HepG2 (cell line): ENCODE measurements around the gene RGS19. TPM values are rescaled to one million over a fixed set of nuclear protein-coding genes. Genes with fewer than 3 reads are reported as not detected.

Experiments used
- ATAC-seq: fragments of 200-7000 bp; cut with Tn5 transposase; 3 replicates; pipeline ENCODE4 v1.9.1; 2020; ENCODE audit warnings: mild to moderate bottlenecking, moderate library complexity
- BruUV-seq: library from RNA; stranded (reverse); fragments of 400-500 nt; replicated peaks from 2 replicates; lab custom pipeline; 2021; lab: Mats Ljungman, UMichigan
- CTCF ChIA-PET: fragments of 300-600 bp; formaldehyde crosslinking; extraction: SDS; loops from one replicate; lab custom pipeline; 2021; ENCODE audit warnings: low total read pairs, inconsistent platforms, low intra/inter-chr PET ratio; lab: Yijun Ruan, JAX
- POLR2A ChIA-PET: fragments of 350-600 bp; sonication (Branson Sonifier 250); formaldehyde crosslinking; loops from one replicate; lab custom pipeline; 2020; ENCODE audit warnings: antibody characterized with exemption, inconsistent platforms; lab: Yijun Ruan, JAX
- DNase-seq: peaks from one replicate; pipeline ENCODE4 v3.0.0-alpha.2; 2015; ENCODE audit warnings: low spot score
- FAIRE-seq: peaks from 3 replicates; lab custom pipeline; 2011; peaks lifted over from hg19 to GRCh38; lab: Jason Lieb, UNC
- H2AFZ ChIP-seq: one replicate; pipeline ENCODE4 v1.6.1; 2011; ENCODE audit warnings: low read length, inconsistent platforms
- H3K27ac ChIP-seq: fragments of 300-600 bp; 3 replicates; pipeline ENCODE4 v1.8.0; 2011; ENCODE audit warnings: mixed run types, mild to moderate bottlenecking, mixed read lengths, low read length, inconsistent platforms; ENCODE audit not compliant: insufficient read depth; ENCODE audit errors: extremely low read length
- H3K27me3 ChIP-seq, 2 experiments: fragments of 200-600 bp in 1 of 2; 2 replicates in 1 of 2; 3 replicates in 1 of 2; pipeline versions ENCODE4 v1.6.0 to v1.8.0; 2011; ENCODE audit warnings: low read length in 2 of 2, mild to moderate bottlenecking in 2 of 2, moderate library complexity in 2 of 2, inconsistent platforms in 1 of 2; ENCODE audit not compliant: insufficient read depth in 2 of 2, control insufficient read depth in 1 of 2
- H3K36me3 ChIP-seq, 2 experiments: fragments of 200-600 bp in 1 of 2; replicated peaks in 1 of 2; 2 replicates in 1 of 2; 3 replicates in 1 of 2; pipeline versions ENCODE4 v1.5.1 to v1.8.0; 2011; ENCODE audit warnings: low read length in 2 of 2, inconsistent platforms in 1 of 2; ENCODE audit not compliant: insufficient read depth in 2 of 2, control insufficient read depth in 1 of 2
- H3K4me1 ChIP-seq: 2 replicates; pipeline ENCODE4 v1.5.1; 2012; ENCODE audit warnings: low read length, inconsistent platforms; ENCODE audit not compliant: insufficient read depth
- H3K4me2 ChIP-seq: 2 replicates; pipeline ENCODE4 v1.6.0; 2011; ENCODE audit warnings: low read depth, low read length, inconsistent platforms
- H3K4me3 ChIP-seq, 3 experiments: fragments of 200-600 bp in 1 of 3; sonication (generic), shearing (Covaris generic) in 1 of 3; replicated peaks in 1 of 3; 2 replicates each; pipeline ENCODE4 v1.5.1; 2011 to 2016; ENCODE audit warnings: low read length in 3 of 3, inconsistent platforms in 2 of 3, low read depth in 2 of 3, mild to moderate bottlenecking in 2 of 3, control low read depth in 1 of 3, mixed read lengths in 1 of 3; ENCODE audit not compliant: insufficient read depth in 1 of 3
- H3K79me2 ChIP-seq: one replicate; pipeline ENCODE4 v1.6.1; 2011; ENCODE audit warnings: low read length, inconsistent platforms; ENCODE audit not compliant: insufficient read depth
- H3K9ac ChIP-seq: 2 replicates; pipeline ENCODE4 v1.6.0; 2011; ENCODE audit warnings: mild to moderate bottlenecking, low read depth, low read length, inconsistent platforms; ENCODE audit not compliant: insufficient read depth
- H3K9me3 ChIP-seq: 2 replicates; pipeline ENCODE4 v1.5.1; 2012; ENCODE audit warnings: mild to moderate bottlenecking, low read length
- H4K20me1 ChIP-seq: 2 replicates; pipeline ENCODE4 v1.6.0; 2011; ENCODE audit warnings: inconsistent platforms, mild to moderate bottlenecking, low read length, moderate library complexity; ENCODE audit not compliant: insufficient read depth
- AGO1 ChIP-seq: fragments of 200-400 bp; formaldehyde crosslinking; IDR thresholded peaks from 2 replicates; pipeline ENCODE4 v1.6.1; 2017; ENCODE audit warnings: mild to moderate bottlenecking, low read depth, low read length, moderate library complexity; ENCODE audit not compliant: poor library complexity, severe bottlenecking
- CSRNP2 ChIP-seq: sonication (generic); formaldehyde crosslinking; conservative IDR thresholded peaks from 2 replicates; pipeline ENCODE4 v1.8.0; 2022; ENCODE audit warnings: low read depth, missing genetic modification reagents
- HNF4A ChIP-seq: sonication (generic); formaldehyde crosslinking; IDR thresholded peaks from 2 replicates; pipeline ENCODE4 v1.4.0; 2020; ENCODE audit warnings: missing genetic modification reagents
- KLF11 ChIP-seq: IDR thresholded peaks from 2 replicates; pipeline ENCODE4 v1.6.1; 2016; ENCODE audit warnings: missing compliant biosample characterization
- KMT2A ChIP-seq: sonication (generic); formaldehyde crosslinking; IDR thresholded peaks from 2 replicates; pipeline ENCODE4 v1.4.0; 2020; ENCODE audit warnings: missing genetic modification reagents
- PAXIP1 ChIP-seq: sonication (generic); formaldehyde crosslinking; conservative IDR thresholded peaks from 2 replicates; pipeline ENCODE4 v1.4.0; 2020; ENCODE audit warnings: mild to moderate bottlenecking, missing genetic modification reagents, moderate library complexity
- SAFB2 ChIP-seq: sonication (generic); formaldehyde crosslinking; IDR thresholded peaks from 2 replicates; pipeline ENCODE4 v1.5.1; 2020; ENCODE audit warnings: missing genetic modification reagents, low read depth, mild to moderate bottlenecking, borderline replicate concordance
- SATB2 ChIP-seq: sonication (generic); formaldehyde crosslinking; IDR thresholded peaks from 2 replicates; pipeline ENCODE4 v1.5.0; 2020; ENCODE audit warnings: missing genetic modification reagents
- SMARCC2 ChIP-seq: fragments of 450-650 bp; IDR thresholded peaks from 2 replicates; pipeline ENCODE4 v1.6.1; 2017; ENCODE audit warnings: antibody characterized with exemption, mild to moderate bottlenecking
- ZKSCAN1 ChIP-seq: fragments of 150-350 bp; IDR thresholded peaks from 2 replicates; pipeline ENCODE4 v1.6.1; 2014; ENCODE audit warnings: low read length
- ZNF337 ChIP-seq: sonication (generic); formaldehyde crosslinking; IDR thresholded peaks from 2 replicates; pipeline ENCODE4 v1.5.1; 2020; ENCODE audit warnings: missing genetic modification reagents, low read depth, mild to moderate bottlenecking, borderline replicate concordance
- ZNF687 ChIP-seq: sonication (generic); formaldehyde crosslinking; IDR thresholded peaks from 2 replicates; pipeline ENCODE4 v1.5.1; 2020; ENCODE audit warnings: mild to moderate bottlenecking, missing genetic modification reagents, moderate library complexity
- WGBS: methylation state at CpG from one replicate; pipeline ENCODE4 v1.1.6; 2017; ENCODE audit warnings: low lambda C conversion rate; 5-methylcytosine and 5-hydroxymethylcytosine counted together
- in situ Hi-C: cut with HindIII; loops from 2 replicates; pipeline ENCODE4 v1.10.0; 2017; ENCODE audit warnings: low pct_unique_long_range_greater_than_20kb; ENCODE audit not compliant: extremely low pct_ligation_motif_present
- intact Hi-C: fragments of 100-400 bp; cut with micrococcal nuclease; formaldehyde crosslinking; loops from one replicate; pipeline ENCODE4 v1.10.0; 2022; ENCODE audit not compliant: unreplicated experiment
- polyA plus RNA-seq, 8 experiments: library from polyadenylated mRNA; depleted of rRNA in 3 of 8; stranded (reverse) in 7 of 8; unstranded in 1 of 8; fragments of >200 nt; fragmentation: Illumina TruSeq in 4 of 8; extraction: Trizol in 4 of 8; gene quantifications; 2 replicates each; pipeline versions ENCODE4 v1.2.1 to v1.2.3, GENCODE V29; 2011 to 2016; ENCODE audit warnings: low read depth in 4 of 8, missing spikeins in 1 of 8, mixed read lengths in 1 of 8; ENCODE audit not compliant: insufficient read depth in 1 of 8
- total RNA-seq, 5 experiments: library from RNA; depleted of rRNA; stranded (reverse); fragments of >200 nt; fragmentation: Illumina TruSeq; extraction: Trizol; gene quantifications; 2 replicates each; pipeline ENCODE4 v1.2.3, GENCODE V29; 2016; ENCODE audit warnings: low read depth in 1 of 5

The RGS19 gene
- total and polyA plus RNA-seq, 2 of the 13 experiments (the other 11 are each of a cell fraction or from before 2014, with no cell fraction given), result 10.7 to 11.9 TPM

DNA sequence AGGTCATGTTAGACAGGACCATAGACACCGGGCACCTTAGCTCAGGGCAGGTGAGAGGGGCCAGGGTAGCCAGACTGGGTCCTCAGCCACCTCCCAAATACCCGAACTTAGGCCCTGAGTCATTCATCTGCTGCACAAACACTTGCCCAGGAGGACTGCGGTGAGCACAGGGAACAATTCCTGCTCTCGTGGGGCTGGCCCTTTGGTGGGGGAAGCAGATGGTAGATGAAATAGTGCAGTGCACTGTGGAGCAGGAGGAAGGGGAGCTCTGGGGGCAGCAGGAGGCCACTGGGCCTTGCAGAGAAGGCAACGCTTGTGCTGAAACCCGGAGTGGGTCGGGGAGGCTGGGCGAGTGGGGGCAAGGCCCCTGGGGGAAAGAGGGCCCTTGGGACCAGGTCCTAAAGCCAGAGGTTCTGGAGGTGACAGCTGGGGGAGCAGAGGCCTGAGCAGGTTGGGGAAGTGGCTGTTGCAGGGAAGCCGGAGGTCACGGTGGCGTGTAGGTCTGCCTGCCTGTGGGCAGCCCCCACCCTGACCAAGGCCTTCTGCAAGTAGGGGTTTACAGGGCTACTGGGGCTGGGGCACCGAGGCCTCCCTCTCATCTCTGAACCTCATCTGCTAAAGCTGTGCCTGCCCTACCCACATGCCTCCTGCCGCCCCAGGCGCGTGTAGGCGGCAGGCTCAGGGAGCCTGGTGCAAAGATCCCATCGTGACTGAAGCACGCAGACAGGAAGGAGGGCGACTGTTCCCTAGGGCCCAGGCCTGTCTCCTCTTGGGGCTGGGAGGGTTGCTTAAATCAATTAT, 32.7 kb upstream of the RGS19 start (continued):
- peak; percentile 39 for TF ChIP-seq ZNF687 (CRISPR knock-in tag)
- TF ChIP-seq KMT2A (CRISPR knock-in tag), result no peak
- TF ChIP-seq AGO1, result no peak

- H3K27ac ChIP-seq, result no peak overlapping the region
- no peak overlapping the region for H3K4me2 ChIP-seq
- H3K79me2 ChIP-seq, result no peaks in the 10 kb centered on the region
- peaks cover 46 to 93% of the 10 kb centered on the region in 2 experiments for H3K27me3 ChIP-seq
- no peak overlapping the region for H2AFZ ChIP-seq
- H3K36me3 ChIP-seq, result no peaks in the 10 kb centered on the region
- in situ Hi-C loops (no loop called here), intact Hi-C loops (no loop called here)
- peak; percentile 81 for FAIRE-seq
- 41% methylated on average over 10 of the region's 10 CpGs for WGBS
- H3K9ac ChIP-seq, result no peak overlapping the region
- no TSS peak for BruUV-seq
- CTCF ChIA-PET, result no interaction called here
- peaks cover 5% of the 10 kb centered on the region; the same call in 1 of the 2 replicates for H4K20me1 ChIP-seq
- DNase-seq, result no peak
- H3K4me1 ChIP-seq, result peaks cover 21% of the 10 kb centered on the region
- H3K4me3 ChIP-seq, result no peak overlapping the region
- POLR2A ChIA-PET, result no interaction called here
- no peaks in the 10 kb centered on the region for H3K9me3 ChIP-seq
- ATAC-seq, result peak; percentile 60
- TF ChIP-seq KLF11 (CRISPR knock-in tag) (no peak), ZKSCAN1 (no peak), HNF4A (peak; percentile 82), SAFB2 (CRISPR knock-in tag) (no peak), PAXIP1 (CRISPR knock-in tag) (0 out of 2 replicates have a peak, but pooled peaks have one; percentile 25), CSRNP2 (CRISPR knock-in tag) (no peak), SMARCC2 (no peak), SATB2 (CRISPR knock-in tag) (no peak), ZNF337 (no peak)
Observed at GRCh38 chr20:64110411-64111068, 31.2 kb upstream of the RGS19 start.
